ENCODE data around the gene KRT3. TPM values are rescaled to one million over a fixed set of nuclear protein-coding genes. Genes with fewer than 3 reads are reported as not detected.

The KRT3 gene
- total and polyA plus RNA-seq, 10 of the 15 experiments (the other 5 are each of a cell fraction or from before 2014, with no cell fraction given) = not detected

DNA sequence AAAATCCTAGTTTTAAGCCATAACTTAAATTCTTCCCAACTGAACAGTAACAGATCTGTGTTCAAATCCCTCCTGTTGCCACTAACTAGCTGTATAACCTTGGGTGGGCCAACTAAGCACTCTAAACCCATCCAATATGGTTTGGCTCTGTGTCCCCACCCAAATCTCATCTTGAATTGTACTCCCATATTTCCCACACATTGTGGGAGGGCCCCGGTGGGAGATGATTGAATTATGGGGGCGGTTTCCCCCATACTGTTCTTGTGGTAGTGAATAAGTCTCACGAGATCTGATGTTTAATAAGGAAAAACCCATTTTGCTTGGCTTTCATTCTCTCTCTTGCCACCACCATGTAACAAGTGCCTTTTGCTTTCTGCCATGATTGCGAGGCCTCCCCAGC, 19.2 kb upstream of the KRT3 start (continued):
- no peak for TF ChIP-seq SKIL (IDR thresholded peaks at IDR 0.05; ENCODE audit: low read depth, poor library complexity, severe bottlenecking)

- ChIA-PET RAD21 (ENCODE audit: unreplicated experiment) (no interaction called here), CTCF (no interaction called here), SMC1A (ENCODE audit: uncharacterized antibody, unreplicated experiment) (no interaction called here), POLR2A (no interaction called here)
- Histone ChIP-seq H3K9me3 (replicated peaks; ENCODE audit: control insufficient read depth, insufficient read depth, low read length) (no peaks in the 10 kb centered on the region), H3K9ac (ENCODE audit: control insufficient read depth, insufficient read depth, low read length) (no peak overlapping the region), H2AFZ (ENCODE audit: control insufficient read depth, low read depth, low read length) (no peak overlapping the region), H3K4me1 (ENCODE audit: control insufficient read depth, insufficient read depth, low read length) (no peaks in the 10 kb centered on the region), H3K79me2 (ENCODE audit: control insufficient read depth, insufficient read depth, low read length) (no peaks in the 10 kb centered on the region), H3K27ac (ENCODE audit: control insufficient read depth, insufficient read depth) (no peak overlapping the region), H3K27me3 (replicated peaks in 1 of 2; ENCODE audit: control insufficient read depth in 2 of 2, insufficient read depth in 2 of 2, low read length in 1 of 2) (peaks cover 0 to 2% of the 10 kb centered on the region in 2 experiments; a peak in 1 of 4 replicates), H3K4me2 (ENCODE audit: control insufficient read depth, insufficient read depth) (no peak overlapping the region), H3K4me3 (no peak overlapping the region), H4K20me1 (ENCODE audit: control insufficient read depth, insufficient read depth) (no peaks in the 10 kb centered on the region), H3K36me3 (ENCODE audit: control insufficient read depth in 2 of 2, insufficient read depth in 2 of 2, low read length in 1 of 2) (no peaks in the 10 kb centered on the region)
- no peak for TF ChIP-seq IKZF1 (conservative IDR thresholded peaks at IDR 0.05)
- no peak for TF ChIP-seq ETV6 (conservative IDR thresholded peaks at IDR 0.05 in 1 of 2, IDR thresholded peaks at IDR 0.05 in 1 of 2; ENCODE audit: borderline replicate concordance in 1 of 2, low read depth in 1 of 2)
- TF ChIP-seq ZBTB40 (IDR thresholded peaks at IDR 0.05; ENCODE audit: borderline replicate concordance) = no peak
- TF ChIP-seq SMARCA5 (IDR thresholded peaks at IDR 0.05) = no peak
- no peak for TF ChIP-seq SIN3A (IDR thresholded peaks at IDR 0.05; ENCODE audit: low read depth, low read length)
- TF ChIP-seq DPF2 (IDR thresholded peaks at IDR 0.05) = no peak
- no peak for TF ChIP-seq IRF4 (IDR thresholded peaks at IDR 0.05; ENCODE audit: low read depth, low read length)
- WGBS (ENCODE audit: insufficient coverage, insufficient replicate concordance, low lambda C conversion rate, missing lambda C conversion rate) = 5% methylated on average over 4 of the region's 4 CpGs
- in situ Hi-C loops (cut with MboI) = no loop called here
- no peak for DNase-seq (ENCODE audit: low read depth, low spot score)
- BruUV-seq (replicated peaks) = no TSS peak
- ATAC-seq = no peak
- intact Hi-C loops (cut with micrococcal nuclease; ENCODE audit: unreplicated experiment) = no loop called here
- FAIRE-seq = no peak
These were observed 18.8 kb upstream of the KRT3 start for GRCh38 chr12:52814710-52815155.

Data from GM12878 (cell line).